ENCODE data around the gene LCN6. TPM values are rescaled to one million over a fixed set of nuclear protein-coding genes. Genes with fewer than 3 reads are reported as not detected.

The LCN6 gene
- total RNA-seq, 1 experiment from 2014 or later = not detected

DNA sequence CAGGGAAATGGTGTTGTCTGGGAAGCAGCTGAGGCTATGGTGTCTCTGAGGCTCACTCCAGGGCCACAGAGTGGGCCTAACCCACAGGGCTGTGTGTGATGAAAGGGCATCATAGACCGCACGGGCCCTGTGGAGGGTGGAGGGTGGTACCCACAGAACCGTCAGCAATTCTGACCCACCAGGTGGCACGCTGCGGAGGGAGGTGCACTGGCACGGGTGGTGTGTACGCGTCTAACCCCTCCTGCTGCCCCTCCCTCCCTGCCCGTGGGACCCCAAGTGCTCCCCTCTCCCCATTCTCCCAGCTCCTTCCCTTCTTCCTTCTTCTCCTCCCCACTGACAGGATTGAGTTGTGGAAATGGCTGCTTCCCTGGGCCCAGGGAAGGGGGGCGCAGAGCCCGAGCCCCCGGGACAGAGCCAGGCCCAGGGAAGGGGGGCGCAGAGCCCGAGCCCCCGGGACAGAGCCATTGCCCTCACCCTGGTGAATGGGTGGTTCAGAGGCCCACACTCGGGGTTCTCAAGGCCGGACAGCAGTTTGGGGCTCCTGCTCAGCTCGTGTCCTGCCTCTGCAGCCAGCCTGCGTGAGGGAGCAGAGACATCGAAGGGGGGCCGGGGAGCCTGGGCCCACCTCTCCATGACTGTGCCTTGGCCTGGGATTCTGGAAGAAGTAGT lies 12.4 kb downstream of the LCN6 start:
- H3K27ac Mint-ChIP-seq (ENCODE audit: low read depth, unreplicated experiment) = no peak overlapping the region
- H3K4me1 Mint-ChIP-seq (ENCODE audit: insufficient read depth, unreplicated experiment) = no peaks in the 10 kb centered on the region
- peaks cover 23% of the 10 kb centered on the region for H3K27me3 Mint-ChIP-seq (ENCODE audit: insufficient read depth, unreplicated experiment)
- POLR2A ChIA-PET = interaction anchor here (0.7 kb wide), 1 partner anchor 242 kb away, joined by 3 read pairs; no protein-coding TSS in a partner anchor
- no peaks in the 10 kb centered on the region for H3K9me3 Mint-ChIP-seq (ENCODE audit: unreplicated experiment)
- no peaks in the 10 kb centered on the region for H3K36me3 Mint-ChIP-seq (ENCODE audit: insufficient read depth, unreplicated experiment)
- H3K4me3 Mint-ChIP-seq (ENCODE audit: unreplicated experiment) = no peak overlapping the region
- no peak for DNase-seq (ENCODE audit: unreplicated experiment)
- BruUV-seq (replicated peaks) = no TSS peak
- intact Hi-C loops (cut with micrococcal nuclease) = no loop called here
- TF ChIP-seq, protein P1, sequence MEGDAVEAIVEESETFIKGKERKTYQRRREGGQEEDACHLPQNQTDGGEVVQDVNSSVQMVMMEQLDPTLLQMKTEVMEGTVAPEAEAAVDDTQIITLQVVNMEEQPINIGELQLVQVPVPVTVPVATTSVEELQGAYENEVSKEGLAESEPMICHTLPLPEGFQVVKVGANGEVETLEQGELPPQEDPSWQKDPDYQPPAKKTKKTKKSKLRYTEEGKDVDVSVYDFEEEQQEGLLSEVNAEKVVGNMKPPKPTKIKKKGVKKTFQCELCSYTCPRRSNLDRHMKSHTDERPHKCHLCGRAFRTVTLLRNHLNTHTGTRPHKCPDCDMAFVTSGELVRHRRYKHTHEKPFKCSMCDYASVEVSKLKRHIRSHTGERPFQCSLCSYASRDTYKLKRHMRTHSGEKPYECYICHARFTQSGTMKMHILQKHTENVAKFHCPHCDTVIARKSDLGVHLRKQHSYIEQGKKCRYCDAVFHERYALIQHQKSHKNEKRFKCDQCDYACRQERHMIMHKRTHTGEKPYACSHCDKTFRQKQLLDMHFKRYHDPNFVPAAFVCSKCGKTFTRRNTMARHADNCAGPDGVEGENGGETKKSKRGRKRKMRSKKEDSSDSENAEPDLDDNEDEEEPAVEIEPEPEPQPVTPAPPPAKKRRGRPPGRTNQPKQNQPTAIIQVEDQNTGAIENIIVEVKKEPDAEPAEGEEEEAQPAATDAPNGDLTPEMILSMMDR (IDR thresholded peaks at IDR 0.05; ENCODE audit: unreplicated experiment) = no peak
- CTCF ChIA-PET = interaction anchor here (0.6 to 0.7 kb wide), 2 partner anchors 57 to 710 kb away, joined by 3 read pairs; no protein-coding TSS in a partner anchor

GRCh38 chr9:136734837-136735496 lies 13.4 kb downstream of the LCN6 start:
- no peak overlapping the region for H3K27ac Mint-ChIP-seq (ENCODE audit: low read depth, unreplicated experiment)
- no peaks in the 10 kb centered on the region for H3K4me1 Mint-ChIP-seq (ENCODE audit: insufficient read depth, unreplicated experiment)
- CTCF ChIA-PET = interaction anchor here (0.6 to 0.8 kb wide), 2 partner anchors 25 to 711 kb away, joined by 3 read pairs; no protein-coding TSS in a partner anchor
- intact Hi-C loops (cut with micrococcal nuclease) = no loop called here
- no peak overlapping the region for H3K4me3 Mint-ChIP-seq (ENCODE audit: unreplicated experiment)
- no peaks in the 10 kb centered on the region for H3K36me3 Mint-ChIP-seq (ENCODE audit: insufficient read depth, unreplicated experiment)
- BruUV-seq (replicated peaks) = no TSS peak
- POLR2A ChIA-PET = no interaction called here
- H3K9me3 Mint-ChIP-seq (ENCODE audit: unreplicated experiment) = no peaks in the 10 kb centered on the region
- no peak for DNase-seq (ENCODE audit: unreplicated experiment)
- H3K27me3 Mint-ChIP-seq (ENCODE audit: insufficient read depth, unreplicated experiment) = peaks cover 23% of the 10 kb centered on the region
- TF ChIP-seq, protein P1 (IDR thresholded peaks at IDR 0.05; ENCODE audit: unreplicated experiment) = no peak

DNA sequence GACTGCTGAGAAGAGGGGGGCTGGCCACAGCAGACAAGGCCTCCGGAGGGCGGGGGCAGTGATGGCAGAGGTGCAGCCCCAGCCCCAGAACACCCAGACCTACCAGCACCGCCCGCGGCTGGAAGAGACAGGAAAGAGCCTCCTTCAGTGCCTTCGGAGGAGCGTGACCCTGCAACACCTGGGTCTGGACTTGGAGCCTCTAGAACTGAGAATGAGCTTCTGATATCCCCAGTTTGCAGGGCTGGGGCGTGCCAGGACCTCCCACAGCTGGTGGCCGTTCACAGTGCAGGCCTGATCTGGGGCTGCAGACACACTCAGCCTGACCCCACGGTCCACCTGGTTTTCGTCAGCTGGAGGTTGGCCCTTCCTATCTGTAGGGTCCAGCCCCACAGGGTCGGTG lies 14.7 kb downstream of the LCN6 start:
- Mint-ChIP-seq H3K4me3 (ENCODE audit: unreplicated experiment) (no peak overlapping the region), H3K27ac (ENCODE audit: low read depth, unreplicated experiment) (no peak overlapping the region), H3K27me3 (ENCODE audit: insufficient read depth, unreplicated experiment) (peaks cover 10% of the 10 kb centered on the region), H3K9me3 (ENCODE audit: unreplicated experiment) (no peaks in the 10 kb centered on the region), H3K4me1 (ENCODE audit: insufficient read depth, unreplicated experiment) (no peaks in the 10 kb centered on the region), H3K36me3 (ENCODE audit: insufficient read depth, unreplicated experiment) (no peaks in the 10 kb centered on the region)
- no TSS peak for BruUV-seq (replicated peaks)
- TF ChIP-seq, protein P1 (IDR thresholded peaks at IDR 0.05; ENCODE audit: unreplicated experiment) = no peak
- no peak for DNase-seq (ENCODE audit: unreplicated experiment)
- ChIA-PET POLR2A (interaction anchor here (0.6 to 0.8 kb wide), 3 partner anchors 12 to 115 kb away, joined by 3 read pairs; no protein-coding TSS in a partner anchor), CTCF (interaction anchor here (0.6 kb wide), 1 partner anchor 16 kb away, joined by 4 read pairs; no protein-coding TSS in a partner anchor)
- intact Hi-C loops (cut with micrococcal nuclease) = no loop called here

GRCh38 chr9:136732444-136733178 lies 15.7 kb downstream of the LCN6 start:
- H3K4me3 Mint-ChIP-seq (ENCODE audit: unreplicated experiment) = no peak overlapping the region
- no peak for DNase-seq (ENCODE audit: unreplicated experiment)
- ChIA-PET CTCF (interaction anchor here (0.6 kb wide), 2 partner anchors 55 to 280 kb away, joined by 3 read pairs; no protein-coding TSS in a partner anchor), POLR2A (interaction anchor here (0.7 to 0.8 kb wide), 3 partner anchors 13 to 43 kb away, joined by 3 read pairs; no protein-coding TSS in a partner anchor)
- no peaks in the 10 kb centered on the region for H3K9me3 Mint-ChIP-seq (ENCODE audit: unreplicated experiment)
- BruUV-seq (replicated peaks) = no TSS peak
- no peaks in the 10 kb centered on the region for H3K4me1 Mint-ChIP-seq (ENCODE audit: insufficient read depth, unreplicated experiment)
- intact Hi-C loops (cut with micrococcal nuclease) = no loop called here
- H3K27me3 Mint-ChIP-seq (ENCODE audit: insufficient read depth, unreplicated experiment) = peaks cover under 1% of the 10 kb centered on the region
- TF ChIP-seq, protein P1 (IDR thresholded peaks at IDR 0.05; ENCODE audit: unreplicated experiment) = no peak
- H3K27ac Mint-ChIP-seq (ENCODE audit: low read depth, unreplicated experiment) = no peak overlapping the region
- H3K36me3 Mint-ChIP-seq (ENCODE audit: insufficient read depth, unreplicated experiment) = peaks cover 5% of the 10 kb centered on the region

Data from MCF 10A (cell line).